LNCaP clone FGC (cell line): ENCODE measurements around the gene TTYH1.

Source experiments
- DNase-seq: peaks from one replicate; pipeline ENCODE4 v3.0.0-alpha.2; 2011; ENCODE audit warnings: low read depth
- H3K4me3 ChIP-seq: 2 replicates; pipeline ENCODE4 v1.5.1; 2011; ENCODE audit warnings: mild to moderate bottlenecking, low read depth, low read length, control low read depth
- CTCF ChIP-seq: IDR thresholded peaks from 2 replicates; pipeline ENCODE4 v1.5.1; 2012; ENCODE audit warnings: mild to moderate bottlenecking; ENCODE audit not compliant: control insufficient read depth, insufficient read depth; ENCODE audit errors: extremely low read depth

The TTYH1 gene

GRCh38 chr19:54454781-54455675 is 39.8 kb downstream of the TTYH1 start:
- DNase-seq = no peak
- TF ChIP-seq CTCF = no peak
- H3K4me3 ChIP-seq = no peak overlapping the region

- H3K4me3 ChIP-seq = no peak overlapping the region
- TF ChIP-seq CTCF = no peak
- no peak for DNase-seq
Observed at GRCh38 chr19:54455786-54456422, 40.6 kb downstream of the TTYH1 start.

- H3K4me3 ChIP-seq = no peak overlapping the region
- TF ChIP-seq CTCF = no peak
- DNase-seq = no peak
Observed at GRCh38 chr19:54456423-54457373, 41.4 kb downstream of the TTYH1 start.

- TF ChIP-seq CTCF = no peak
- H3K4me3 ChIP-seq = no peak overlapping the region
- DNase-seq = no peak
Observed at GRCh38 chr19:54457773-54458647, 42.7 kb downstream of the TTYH1 start.

- no peak for DNase-seq
- H3K4me3 ChIP-seq = no peak overlapping the region
- no peak for TF ChIP-seq CTCF
Observed at GRCh38 chr19:54458648-54459281, 43.5 kb downstream of the TTYH1 start.
